ENCODE data around the gene PYDC2. TPM values are rescaled to one million over a fixed set of nuclear protein-coding genes. Genes with fewer than 3 reads are reported as not detected.

Gene PYDC2
- total and polyA plus RNA-seq, 10 of the 15 experiments (the other 5 are each of a cell fraction or from before 2014, with no cell fraction given): not detected

GRCh38 chr3:191417457-191417729 is 43.6 kb upstream of the PYDC2 start (continued):
- no peak for TF ChIP-seq EGR1 (IDR thresholded peaks at IDR 0.05; ENCODE audit: borderline replicate concordance in 1 of 2, low read depth in 2 of 2, low read length in 2 of 2)

GRCh38 chr3:191420771-191421170 is 40.2 kb upstream of the PYDC2 start:
- no peaks in the 10 kb centered on the region for H4K20me1 ChIP-seq (ENCODE audit: control insufficient read depth, insufficient read depth)
- no peak overlapping the region for H2AFZ ChIP-seq (ENCODE audit: control insufficient read depth, low read depth, low read length)
- no peak overlapping the region for H3K27ac ChIP-seq (ENCODE audit: control insufficient read depth, insufficient read depth)
- H3K27me3 ChIP-seq (replicated peaks in 1 of 2; ENCODE audit: control insufficient read depth in 2 of 2, insufficient read depth in 2 of 2, low read length in 1 of 2): peaks cover 0 to 1% of the 10 kb centered on the region in 2 experiments; a peak in 1 of 4 replicates
- ChIA-PET POLR2A (no interaction called here), SMC1A (ENCODE audit: uncharacterized antibody, unreplicated experiment) (interaction anchor here (0.7 to 2.7 kb wide), 7 partner anchors 9 to 1023 kb away, joined by 3 to 11 read pairs (median 5); no protein-coding TSS in a partner anchor), RAD21 (ENCODE audit: unreplicated experiment) (interaction anchor here (1.0 to 1.8 kb wide), 2 partner anchors 1002 to 1023 kb away, joined by 4 to 5 read pairs; no protein-coding TSS in a partner anchor), CTCF (interaction anchor here (0.8 to 1.6 kb wide), 6 partner anchors 284 to 1024 kb away, joined by 3 to 14 read pairs (median 4); no protein-coding TSS in a partner anchor)
- TF ChIP-seq ESRRA (IDR thresholded peaks at IDR 0.05; ENCODE audit: low read length) (no peak), STAT3 (IDR thresholded peaks at IDR 0.05; ENCODE audit: low read depth, low read length) (no peak), E4F1 (IDR thresholded peaks at IDR 0.05; ENCODE audit: borderline replicate concordance, partially characterized antibody) (no peak), BCL11A (IDR thresholded peaks at IDR 0.05; ENCODE audit: low read depth, low read length) (no peak), SMC3 (IDR thresholded peaks at IDR 0.05; ENCODE audit: borderline replicate concordance, low read length) (no peak)
- no peak overlapping the region for H3K9ac ChIP-seq (ENCODE audit: control insufficient read depth, insufficient read depth, low read length)
- H3K4me3 ChIP-seq: no peak overlapping the region
- FAIRE-seq (no peak), DNase-seq (ENCODE audit: low read depth, low spot score) (no peak), ATAC-seq (no peak)
- H3K4me2 ChIP-seq (ENCODE audit: control insufficient read depth, insufficient read depth): no peak overlapping the region
- no peaks in the 10 kb centered on the region for H3K36me3 ChIP-seq (ENCODE audit: control insufficient read depth in 2 of 2, insufficient read depth in 2 of 2, low read length in 1 of 2)
- WGBS (ENCODE audit: insufficient coverage, insufficient replicate concordance, low lambda C conversion rate, missing lambda C conversion rate): 17% methylated on average over 2 of the region's 2 CpGs
- intact Hi-C loops (cut with micrococcal nuclease; ENCODE audit: unreplicated experiment): no loop called here
- in situ Hi-C loops (cut with MboI): no loop called here
- BruUV-seq (replicated peaks): no TSS peak
- no peaks in the 10 kb centered on the region for H3K4me1 ChIP-seq (ENCODE audit: control insufficient read depth, insufficient read depth, low read length)
- no peaks in the 10 kb centered on the region for H3K79me2 ChIP-seq (ENCODE audit: control insufficient read depth, insufficient read depth, low read length)
- H3K9me3 ChIP-seq (replicated peaks; ENCODE audit: control insufficient read depth, insufficient read depth, low read length): no peaks in the 10 kb centered on the region

Measured in GM12878 (cell line).